ENCODE results near the gene TAP1.

- TF ChIP-seq POLR2A (IDR thresholded peaks at IDR 0.05), result no peak
- TF ChIP-seq, protein P1, sequence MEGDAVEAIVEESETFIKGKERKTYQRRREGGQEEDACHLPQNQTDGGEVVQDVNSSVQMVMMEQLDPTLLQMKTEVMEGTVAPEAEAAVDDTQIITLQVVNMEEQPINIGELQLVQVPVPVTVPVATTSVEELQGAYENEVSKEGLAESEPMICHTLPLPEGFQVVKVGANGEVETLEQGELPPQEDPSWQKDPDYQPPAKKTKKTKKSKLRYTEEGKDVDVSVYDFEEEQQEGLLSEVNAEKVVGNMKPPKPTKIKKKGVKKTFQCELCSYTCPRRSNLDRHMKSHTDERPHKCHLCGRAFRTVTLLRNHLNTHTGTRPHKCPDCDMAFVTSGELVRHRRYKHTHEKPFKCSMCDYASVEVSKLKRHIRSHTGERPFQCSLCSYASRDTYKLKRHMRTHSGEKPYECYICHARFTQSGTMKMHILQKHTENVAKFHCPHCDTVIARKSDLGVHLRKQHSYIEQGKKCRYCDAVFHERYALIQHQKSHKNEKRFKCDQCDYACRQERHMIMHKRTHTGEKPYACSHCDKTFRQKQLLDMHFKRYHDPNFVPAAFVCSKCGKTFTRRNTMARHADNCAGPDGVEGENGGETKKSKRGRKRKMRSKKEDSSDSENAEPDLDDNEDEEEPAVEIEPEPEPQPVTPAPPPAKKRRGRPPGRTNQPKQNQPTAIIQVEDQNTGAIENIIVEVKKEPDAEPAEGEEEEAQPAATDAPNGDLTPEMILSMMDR (IDR thresholded peaks at IDR 0.05), result no peak
Measured at GRCh38 chr6:32858194-32858593, 4.7 kb upstream of the TAP1 start.

Measured in vagina (tissue), 2 donors.